IPS-20b (cell line): ENCODE measurements around the gene SRGAP3.

Source experiments
- H3K27ac ChIP-seq: one replicate; pipeline ENCODE4 v1.5.1; 2013; ENCODE audit warnings: low read length
- H3K27me3 ChIP-seq: 2 replicates; pipeline ENCODE4 v1.6.1; 2013; ENCODE audit warnings: mild to moderate bottlenecking, low read length, inconsistent platforms; ENCODE audit not compliant: insufficient read depth
- H3K36me3 ChIP-seq: 2 replicates; pipeline ENCODE4 v1.6.1; 2013; ENCODE audit warnings: low read depth, mild to moderate bottlenecking, inconsistent platforms, low read length, moderate library complexity; ENCODE audit not compliant: insufficient read depth
- H3K4me1 ChIP-seq: 2 replicates; pipeline ENCODE4 v1.6.1; 2013; ENCODE audit warnings: mild to moderate bottlenecking, control low read depth, inconsistent platforms, low read length, moderate library complexity; ENCODE audit not compliant: insufficient read depth
- H3K4me3 ChIP-seq: 2 replicates; pipeline ENCODE4 v1.5.1; 2013; ENCODE audit warnings: mild to moderate bottlenecking, low read length, inconsistent platforms
- H3K9ac ChIP-seq: 2 replicates; pipeline ENCODE4 v1.6.1; 2013; ENCODE audit warnings: low read depth, mild to moderate bottlenecking, inconsistent platforms, low read length, moderate library complexity
- H3K9me3 ChIP-seq: 2 replicates; pipeline ENCODE4 v1.6.1; 2013; ENCODE audit warnings: mild to moderate bottlenecking, low read depth, low read length, inconsistent platforms; ENCODE audit not compliant: insufficient read depth

The SRGAP3 gene

DNA sequence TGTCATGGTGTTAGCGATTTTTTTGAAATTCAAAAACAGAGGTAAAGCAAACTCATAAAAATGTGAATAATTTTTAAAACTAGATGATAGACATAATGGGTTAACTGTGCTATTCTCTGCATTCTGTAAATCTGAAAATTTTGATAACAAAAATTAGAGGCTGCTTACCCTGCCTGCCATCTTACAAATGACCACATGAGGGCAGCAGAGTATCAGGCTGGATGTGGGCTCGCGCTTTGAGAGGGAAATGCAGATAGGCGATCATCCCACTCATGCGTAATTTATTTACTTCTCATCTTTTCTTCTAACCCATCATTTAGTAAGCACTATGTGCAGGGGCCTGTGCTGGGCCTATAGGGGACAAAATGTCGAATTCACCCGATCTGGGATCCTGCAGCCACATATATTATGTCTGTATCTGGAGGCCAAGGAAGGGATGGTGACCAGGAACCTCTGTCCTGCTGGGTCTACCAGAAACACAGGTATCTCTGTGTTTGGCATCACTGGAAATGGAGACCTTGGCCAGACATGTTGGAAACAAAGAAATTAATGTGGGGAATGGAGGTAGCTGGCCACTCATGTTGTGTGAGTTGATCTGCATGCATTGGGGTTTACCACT, 278.4 kb downstream of the SRGAP3 start:
- no peak overlapping the region for H3K4me3 ChIP-seq
- H3K36me3 ChIP-seq, result no peaks in the 10 kb centered on the region
- no peaks in the 10 kb centered on the region for H3K9me3 ChIP-seq
- H3K4me1 ChIP-seq, result peaks cover 4% of the 10 kb centered on the region; the same call in 1 of the 2 replicates
- H3K9ac ChIP-seq, result no peak overlapping the region
- H3K27ac ChIP-seq, result no peak overlapping the region
- peaks cover 25% of the 10 kb centered on the region for H3K27me3 ChIP-seq

DNA sequence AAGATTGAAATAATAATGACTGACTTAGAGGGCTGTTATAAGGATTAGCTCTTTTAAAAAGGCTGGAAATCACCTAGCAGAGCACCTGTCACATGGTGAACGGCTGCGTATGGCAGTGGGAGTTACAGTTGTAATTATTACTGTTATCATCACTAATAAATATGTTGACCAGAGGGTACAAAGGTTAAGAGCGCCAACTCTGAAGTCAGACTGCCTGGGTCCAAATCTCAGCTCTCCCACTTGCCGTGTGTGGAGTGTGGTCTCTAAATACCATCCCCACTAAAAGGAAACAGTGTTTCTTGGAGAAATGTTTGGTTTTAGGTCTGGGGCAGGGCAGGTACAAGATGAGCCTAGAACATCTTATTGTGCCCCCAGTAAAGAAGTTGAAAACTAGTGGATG, 280.2 kb downstream of the SRGAP3 start:
- H3K36me3 ChIP-seq, result no peaks in the 10 kb centered on the region
- H3K27ac ChIP-seq, result no peak overlapping the region
- H3K4me3 ChIP-seq, result no peak overlapping the region
- no peak overlapping the region for H3K9ac ChIP-seq
- peaks cover 7% of the 10 kb centered on the region for H3K4me1 ChIP-seq
- no peaks in the 10 kb centered on the region for H3K9me3 ChIP-seq
- H3K27me3 ChIP-seq, result peaks cover 25% of the 10 kb centered on the region

DNA sequence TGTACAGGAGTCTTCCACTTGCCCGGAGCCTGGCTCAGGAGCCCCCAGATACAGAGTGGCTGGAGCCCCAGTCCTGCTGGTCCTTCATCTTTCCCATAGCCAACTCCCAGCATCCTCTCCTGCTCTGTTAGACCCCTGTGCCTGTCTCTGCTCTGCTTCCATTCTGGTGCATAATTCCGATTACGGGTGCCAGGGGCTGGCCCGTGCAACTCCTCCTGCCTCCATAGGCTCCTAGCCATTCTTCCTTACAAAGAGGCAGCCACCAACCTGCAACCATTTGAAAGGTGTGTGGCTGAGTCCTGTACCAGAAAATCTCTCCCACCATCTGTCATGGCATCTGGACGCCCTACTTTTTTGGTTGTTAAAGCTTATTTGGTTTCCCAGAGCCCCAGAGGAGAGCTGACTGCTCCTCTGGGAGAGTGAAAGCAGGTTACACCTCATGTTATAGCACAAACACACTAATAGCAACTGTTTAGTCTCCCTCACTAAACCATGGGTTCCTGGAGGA, 281.0 kb downstream of the SRGAP3 start:
- Histone ChIP-seq H3K4me3 (no peak overlapping the region), H3K27me3 (peaks cover 25% of the 10 kb centered on the region), H3K9me3 (no peaks in the 10 kb centered on the region), H3K9ac (no peak overlapping the region), H3K36me3 (no peaks in the 10 kb centered on the region), H3K4me1 (peaks cover 11% of the 10 kb centered on the region), H3K27ac (no peak overlapping the region)

DNA sequence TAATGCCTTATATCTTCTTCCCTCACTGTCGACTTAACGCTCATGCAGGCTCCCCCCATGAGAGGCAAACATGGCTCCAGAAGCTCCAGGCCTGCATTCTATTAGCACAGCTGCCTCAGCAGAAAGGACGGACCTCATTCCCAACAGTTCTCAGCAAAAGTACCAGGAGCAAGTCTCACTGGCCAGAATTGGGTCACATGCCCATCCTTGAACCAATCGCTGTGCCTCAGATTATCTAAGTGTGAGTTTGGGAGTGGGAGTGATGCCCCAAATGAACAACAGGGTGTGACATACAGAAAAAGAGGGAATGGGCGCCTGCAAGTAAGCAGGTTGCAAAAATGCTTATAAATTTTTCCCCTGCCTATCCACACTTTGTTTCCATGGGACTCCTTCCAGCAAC, 281.9 kb downstream of the SRGAP3 start:
- no peak overlapping the region for H3K4me3 ChIP-seq
- H3K9me3 ChIP-seq, result no peaks in the 10 kb centered on the region
- H3K27me3 ChIP-seq, result peaks cover 25% of the 10 kb centered on the region
- no peak overlapping the region for H3K9ac ChIP-seq
- H3K36me3 ChIP-seq, result no peaks in the 10 kb centered on the region
- H3K4me1 ChIP-seq, result peaks cover 11% of the 10 kb centered on the region
- H3K27ac ChIP-seq, result no peak overlapping the region

DNA sequence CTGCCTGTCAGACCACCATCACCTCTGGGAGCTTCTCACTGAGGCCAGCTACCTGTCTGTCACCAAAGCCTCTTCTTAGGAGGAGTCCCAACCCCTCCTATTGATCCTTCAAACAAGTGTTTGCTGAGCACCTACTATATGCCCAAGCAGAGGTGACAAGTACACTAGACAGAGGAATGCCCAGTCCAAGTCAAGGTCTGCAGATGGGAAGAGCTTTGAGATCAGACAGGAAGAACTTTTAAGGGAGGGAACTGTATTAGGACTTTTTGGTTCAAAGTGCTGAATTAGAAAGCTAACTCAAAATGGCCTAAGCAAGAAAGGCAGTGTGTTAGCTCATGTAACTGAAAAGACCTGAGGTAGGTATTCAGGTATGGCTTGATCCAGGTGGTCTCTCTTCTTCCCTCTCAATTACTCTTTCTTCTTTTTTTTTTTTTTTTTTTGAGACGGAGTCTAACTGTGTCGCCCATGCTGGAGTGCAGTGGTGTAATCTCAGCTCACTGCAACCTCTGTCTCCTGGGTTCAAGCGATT, 282.6 kb downstream of the SRGAP3 start:
- no peak overlapping the region for H3K4me3 ChIP-seq
- no peaks in the 10 kb centered on the region for H3K36me3 ChIP-seq
- peaks cover 15% of the 10 kb centered on the region for H3K4me1 ChIP-seq
- no peak overlapping the region for H3K9ac ChIP-seq
- peaks cover 25% of the 10 kb centered on the region for H3K27me3 ChIP-seq
- H3K9me3 ChIP-seq, result no peaks in the 10 kb centered on the region
- no peak overlapping the region for H3K27ac ChIP-seq

DNA sequence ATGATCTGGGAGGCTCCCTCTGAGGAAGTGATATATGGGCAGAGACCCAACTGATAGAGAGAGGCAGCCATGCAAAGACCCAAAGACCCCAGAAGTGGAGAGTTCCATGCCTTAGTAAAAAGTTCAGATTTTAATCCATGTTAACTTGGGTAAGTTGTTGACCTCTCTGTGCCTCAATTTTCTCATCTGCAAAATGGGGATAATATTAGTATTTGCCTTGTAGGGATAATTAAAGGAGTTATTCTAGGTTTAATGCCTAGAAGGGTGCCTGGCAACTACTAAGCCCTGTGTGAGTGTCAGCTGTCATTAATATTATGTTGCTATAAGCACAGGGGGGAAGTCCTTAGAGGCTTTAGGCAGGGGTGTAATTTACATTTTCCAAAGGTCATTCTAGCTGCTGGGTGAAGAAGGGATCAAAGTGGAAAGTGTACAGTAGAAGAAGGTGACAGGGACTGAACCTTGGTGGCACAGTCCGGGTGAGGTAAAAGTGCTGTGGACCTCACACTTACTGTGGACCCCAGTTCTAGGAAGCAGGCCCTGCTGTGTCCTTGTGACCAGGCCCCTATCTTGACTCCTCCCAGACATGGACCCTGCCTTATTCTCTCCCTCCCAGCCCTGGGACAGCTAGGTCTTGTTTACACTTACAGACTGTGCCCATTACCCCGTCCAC, 283.2 kb downstream of the SRGAP3 start:
- no peaks in the 10 kb centered on the region for H3K36me3 ChIP-seq
- no peak overlapping the region for H3K9ac ChIP-seq
- H3K4me3 ChIP-seq, result no peak overlapping the region
- peaks cover 20% of the 10 kb centered on the region for H3K27me3 ChIP-seq
- no peaks in the 10 kb centered on the region for H3K9me3 ChIP-seq
- no peak overlapping the region for H3K27ac ChIP-seq
- peaks cover 15% of the 10 kb centered on the region for H3K4me1 ChIP-seq

DNA sequence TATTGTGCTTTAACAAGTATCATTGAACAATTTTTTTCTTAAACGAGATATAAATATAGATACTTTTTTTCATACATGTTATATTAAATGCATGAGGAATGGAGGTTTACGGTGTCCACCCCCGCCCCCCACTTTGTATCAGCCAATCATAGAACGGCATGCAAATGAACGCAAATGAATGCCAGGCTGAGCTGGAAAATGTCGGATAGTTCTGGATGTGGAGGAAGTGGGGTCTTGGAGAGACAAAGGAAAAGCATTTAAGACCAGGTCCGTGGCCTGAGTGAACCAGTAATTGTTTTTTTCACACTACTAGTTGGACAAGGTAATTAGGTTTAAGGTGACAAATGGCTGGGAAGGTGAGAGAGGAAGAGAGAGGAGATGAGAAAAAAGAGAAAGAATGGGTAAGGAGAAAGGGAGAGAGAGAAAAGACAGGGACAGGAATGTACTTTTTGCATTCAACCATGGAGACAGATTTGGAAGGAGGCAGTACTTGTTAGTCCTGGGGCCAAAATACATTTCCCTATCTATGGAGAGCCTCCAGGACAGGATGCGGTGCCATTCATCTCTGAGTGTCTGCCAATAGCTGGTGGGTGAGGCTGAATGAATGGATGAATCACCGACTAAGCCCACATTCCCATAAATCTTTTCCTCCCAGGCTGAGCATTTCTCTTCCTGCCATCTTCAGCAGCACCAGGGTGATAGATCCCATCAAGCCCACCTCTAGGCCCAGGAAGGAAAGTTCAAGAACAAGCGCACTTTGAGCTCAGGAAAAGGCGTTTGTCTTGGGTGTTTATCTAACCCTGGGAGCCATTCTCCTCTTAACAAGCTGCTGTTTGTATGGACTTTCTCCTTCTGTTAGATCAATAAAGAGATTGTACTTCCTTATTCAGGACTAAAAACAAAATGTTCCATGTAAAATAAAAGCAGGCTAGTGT, 284.7 kb downstream of the SRGAP3 start:
- Histone ChIP-seq H3K4me1 (peaks cover 15% of the 10 kb centered on the region), H3K9me3 (no peaks in the 10 kb centered on the region), H3K36me3 (0 out of 2 replicates have a peak, but pooled peaks cover 7% of the 10 kb centered on the region), H3K9ac (peak overlapping the region; percentile 19; the same call in 1 of the 2 replicates), H3K27me3 (peaks cover 13% of the 10 kb centered on the region), H3K27ac (no peak overlapping the region), H3K4me3 (peak overlapping the region; percentile 27; the same call in 1 of the 2 replicates)

DNA sequence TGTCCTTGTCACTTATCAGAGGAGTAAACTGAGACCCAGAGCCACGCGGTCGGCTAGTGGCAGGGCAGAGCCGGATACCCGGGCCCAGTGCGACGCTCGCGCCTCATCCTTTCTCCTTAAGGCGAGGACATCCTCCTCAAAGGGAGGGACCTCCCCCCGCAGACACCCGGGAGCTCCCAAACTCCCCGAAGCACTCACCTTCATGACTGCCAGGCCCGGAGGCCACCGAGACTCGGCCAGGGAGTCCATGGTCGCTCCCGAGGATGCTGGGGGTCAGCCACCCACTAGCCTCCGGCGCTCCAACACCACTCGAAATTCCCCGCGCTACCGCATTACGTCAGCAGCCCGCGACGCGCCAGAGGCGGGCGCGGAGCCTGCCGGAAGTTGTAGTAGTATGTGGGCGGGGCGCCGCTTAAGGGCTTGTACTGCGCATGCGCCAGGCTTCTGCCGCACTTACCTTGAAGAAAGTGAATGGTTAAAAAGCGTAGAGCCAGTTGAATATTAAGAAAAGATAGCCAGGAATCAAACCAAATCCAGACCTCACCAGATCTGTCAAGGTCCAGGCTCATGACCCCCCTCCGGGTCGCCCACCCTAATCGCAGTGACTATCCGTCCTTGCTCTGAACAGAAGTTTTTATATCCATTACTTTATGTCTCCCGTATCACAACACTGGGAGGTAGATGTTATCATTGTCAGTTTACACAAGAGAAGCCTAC, 286.2 kb downstream of the SRGAP3 start, which contains the start of gene RAD18:
Gene RAD18, minus strand, starts transcription at position 336 of the 717 bp plus-strand sequence. Its CDS starts 87 bp downstream, at position 249.
- H3K4me3 ChIP-seq, result peak within 1 kb of the TSS; percentile 99
- H3K4me1 ChIP-seq, result peaks cover 15% of the 10 kb centered on the region

DNA sequence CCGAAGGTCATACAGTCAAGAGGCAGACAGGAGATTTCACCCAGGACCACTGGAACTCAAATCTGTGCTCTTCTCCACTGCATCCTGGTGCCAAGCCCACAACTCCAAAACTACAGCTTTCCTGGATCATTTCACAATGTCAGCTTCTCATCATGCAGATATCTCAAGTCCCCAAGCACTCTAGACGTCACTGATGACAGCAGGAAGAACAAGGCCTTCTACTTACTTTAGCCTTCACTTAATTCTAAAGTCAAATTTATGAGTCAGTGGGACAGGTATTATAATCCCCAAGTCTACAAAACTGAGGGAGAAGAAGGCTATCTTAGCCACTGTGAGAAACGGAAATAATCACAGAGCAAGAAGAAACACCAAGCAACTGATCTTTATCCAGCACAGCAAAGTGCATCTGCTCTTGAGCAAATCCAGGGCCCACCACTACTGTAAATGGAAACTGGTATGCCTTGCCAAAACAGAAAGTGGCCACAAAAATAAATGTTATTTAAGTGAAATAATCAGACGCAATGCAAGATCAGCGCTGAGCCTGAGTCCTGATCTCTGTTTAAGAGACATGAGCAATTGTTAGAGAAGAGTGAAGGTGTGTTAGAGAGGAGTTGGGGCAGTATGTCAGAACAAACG, 287.1 kb downstream of the SRGAP3 start:
- Histone ChIP-seq H3K27me3 (no peaks in the 10 kb centered on the region), H3K4me3 (peak overlapping the region; percentile 99), H3K4me1 (peaks cover 15% of the 10 kb centered on the region), H3K27ac (no peak overlapping the region), H3K9ac (peak overlapping the region; percentile 88), H3K9me3 (no peaks in the 10 kb centered on the region), H3K36me3 (peaks cover 30% of the 10 kb centered on the region; the same call in 1 of the 2 replicates)

More for the DNA sequence above, 286.2 kb downstream of the SRGAP3 start, which contains the start of gene RAD18:
- Histone ChIP-seq H3K9ac (peak within 1 kb of the TSS; percentile 88), H3K27me3 (no peaks in the 10 kb centered on the region), H3K27ac (no peak within 1 kb of the TSS), H3K36me3 (peaks cover 21% of the 10 kb centered on the region; the same call in 1 of the 2 replicates), H3K9me3 (no peaks in the 10 kb centered on the region)

DNA sequence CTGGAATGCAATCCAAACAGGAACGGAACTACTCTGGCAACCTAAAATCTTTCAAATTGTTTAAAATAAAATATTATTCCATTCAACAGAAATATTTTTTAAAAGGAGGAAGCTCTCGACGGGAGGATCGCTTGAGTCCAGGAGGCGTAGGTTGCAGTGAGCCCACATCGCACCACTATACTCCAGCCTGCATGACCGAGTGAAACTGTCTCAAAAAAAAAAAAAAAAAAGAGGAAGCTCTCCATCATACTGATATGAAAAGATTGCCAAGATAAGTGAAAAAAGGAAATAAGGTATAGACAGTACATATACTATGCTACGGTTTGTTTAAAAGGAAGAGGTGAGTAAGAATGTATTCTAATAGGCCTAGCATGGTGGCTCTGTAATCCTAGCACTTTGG, 289.8 kb downstream of the SRGAP3 start:
- Histone ChIP-seq H3K9ac (no peak overlapping the region), H3K4me3 (no peak overlapping the region), H3K27me3 (no peaks in the 10 kb centered on the region), H3K36me3 (peaks cover 44% of the 10 kb centered on the region; the same call in 1 of the 2 replicates), H3K27ac (no peak overlapping the region), H3K4me1 (peaks cover 9% of the 10 kb centered on the region), H3K9me3 (no peaks in the 10 kb centered on the region)
